GM23248 (cell line): ENCODE data around the gene RPS8.

ENCODE experiments used
- EZH2 ChIP-seq: fragments of 200-600 bp; sonication (generic); IDR thresholded peaks from 2 replicates; pipeline ENCODE4 v1.6.1; 2018; ENCODE audit warnings: antibody characterized with exemption, mild to moderate bottlenecking; ENCODE audit not compliant: insufficient read depth, poor library complexity, severe bottlenecking
- EZH2phosphoT487 ChIP-seq: fragments of 200-600 bp; sonication (generic); IDR thresholded peaks from 2 replicates; pipeline ENCODE4 v1.6.1; 2018; ENCODE audit warnings: antibody characterized with exemption, moderate library complexity, mild to moderate bottlenecking, low read depth; ENCODE audit not compliant: insufficient read depth

DNA sequence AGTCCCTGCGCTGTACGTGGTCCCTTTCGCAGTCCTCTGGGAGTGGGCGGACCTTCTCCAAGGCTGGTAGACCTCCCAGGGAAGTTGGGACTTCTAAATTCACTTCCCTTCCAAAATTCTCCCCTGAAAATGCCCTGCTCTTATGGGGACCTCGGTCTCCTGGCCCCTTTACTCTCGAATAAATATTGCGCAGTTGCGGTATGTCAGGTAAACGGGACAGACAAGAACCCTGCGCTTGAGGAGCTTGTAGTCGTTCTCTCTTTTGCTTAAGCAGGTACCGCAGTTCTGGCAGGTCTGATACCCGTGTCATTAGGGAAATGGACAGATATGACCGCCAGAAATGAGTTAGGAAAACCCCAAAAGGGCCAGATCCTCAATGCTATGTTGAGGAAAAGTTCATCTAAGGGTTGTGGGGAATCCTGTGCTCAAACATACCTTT, 35.1 kb upstream of the RPS8 start:
- TF ChIP-seq EZH2 (no peak), EZH2phosphoT487 (no peak)
